A549 (cell line): ENCODE results near the gene GRIP2. TPM values are rescaled to one million over a fixed set of nuclear protein-coding genes. Genes with fewer than 3 reads are reported as not detected.

Source experiments
- ATAC-seq, 2 experiments: fragments of 200-7000 bp in 1 of 2; fragments of >200 bp in 1 of 2; cut with Nextera tagmentation in 1 of 2; cut with Tn5 transposase in 1 of 2; 3 replicates each; pipeline versions ENCODE4 v1.8.0 to v1.9.1; 2018 to 2020; ENCODE audit warnings: mild to moderate bottlenecking in 1 of 2, moderate library complexity in 1 of 2
- CTCF ChIA-PET: fragments of 300-600 bp; sonication (Branson Sonifier 250); formaldehyde crosslinking; extraction: SDS; loops from one replicate; lab custom pipeline; 2021; ENCODE audit warnings: antibody characterized with exemption, inconsistent platforms; lab: Yijun Ruan, JAX
- POLR2A ChIA-PET: fragments of 350-600 bp; formaldehyde crosslinking; extraction: SDS; loops from one replicate; lab custom pipeline; 2021; ENCODE audit warnings: antibody characterized with exemption, inconsistent platforms; lab: Yijun Ruan, JAX
- DNase-seq, 2 experiments: peaks; one replicate each; pipeline versions ENCODE4 v3.0.0 to v3.0.0-alpha.2; 2011 to 2016; ENCODE audit warnings: low read depth in 1 of 2, low spot score in 1 of 2
- FAIRE-seq: peaks from 2 replicates; lab custom pipeline; 2011; peaks lifted over from hg19 to GRCh38; lab: Jason Lieb, UNC
- H3K27ac ChIP-seq, 2 experiments: fragments of >200 bp; sonication (Bioruptor Twin); formaldehyde crosslinking; 3 replicates each; pipeline ENCODE4 v1.5.1; 2016 to 2017
- H3K4me1 ChIP-seq: fragments of >200 bp; sonication (Bioruptor Twin); formaldehyde crosslinking; 3 replicates; pipeline ENCODE4 v1.6.1; 2016
- H3K4me2 ChIP-seq: fragments of >200 bp; sonication (Bioruptor Twin); formaldehyde crosslinking; 3 replicates; pipeline ENCODE4 v1.6.1; 2016
- H3K4me3 ChIP-seq: fragments of >200 bp; sonication (Bioruptor Twin); formaldehyde crosslinking; 3 replicates; pipeline ENCODE4 v1.5.1; 2016
- H3K9me3 ChIP-seq: fragments of >200 bp; sonication (Bioruptor Twin); formaldehyde crosslinking; 3 replicates; pipeline ENCODE4 v1.6.1; 2016
- BHLHE40 ChIP-seq: IDR thresholded peaks from 2 replicates; pipeline ENCODE4 v1.6.1; 2012; ENCODE audit warnings: low read depth, low read length, inconsistent platforms
- CEBPB ChIP-seq, 2 experiments: fragments of >200 bp in 1 of 2; sonication (Bioruptor Twin) in 1 of 2; formaldehyde crosslinking in 1 of 2; IDR thresholded peaks; 2 replicates each; pipeline ENCODE4 v1.6.1; 2012 to 2016
- CHD2 ChIP-seq: fragments of 150-350 bp; IDR thresholded peaks from 2 replicates; pipeline ENCODE4 v1.6.1; 2014; ENCODE audit warnings: low read length; ENCODE audit not compliant: partially characterized antibody
- CHD4 ChIP-seq: fragments of 200-600 bp; sonication (generic); IDR thresholded peaks from 2 replicates; pipeline ENCODE4 v1.6.1; 2016; ENCODE audit warnings: antibody characterized with exemption, mild to moderate bottlenecking, borderline replicate concordance
- FOXS1 ChIP-seq: fragments of 250-450 bp; sonication (Bioruptor Pico); IDR thresholded peaks from 2 replicates; pipeline ENCODE4 v1.5.0; 2020; ENCODE audit warnings: mild to moderate bottlenecking, moderate library complexity
- HDAC2 ChIP-seq: fragments of 200-600 bp; sonication (generic); IDR thresholded peaks from 2 replicates; pipeline ENCODE4 v1.6.1; 2016
- HOXA7 ChIP-seq: fragments of 250-450 bp; sonication (Bioruptor Pico); IDR thresholded peaks from 2 replicates; pipeline ENCODE4 v1.5.0; 2020; ENCODE audit warnings: mild to moderate bottlenecking, moderate library complexity
- KDM1A ChIP-seq: fragments of 200-600 bp; sonication (generic); IDR thresholded peaks from 2 replicates; pipeline ENCODE4 v1.6.1; 2016; ENCODE audit warnings: low read depth, mild to moderate bottlenecking
- KDM5A ChIP-seq: fragments of 200-600 bp; sonication (generic); IDR thresholded peaks from 2 replicates; pipeline ENCODE4 v1.6.1; 2016; ENCODE audit warnings: antibody characterized with exemption, mild to moderate bottlenecking
- PHF8 ChIP-seq: fragments of 200-600 bp; sonication (generic); IDR thresholded peaks from 2 replicates; pipeline ENCODE4 v1.6.1; 2016; ENCODE audit warnings: low read depth, mild to moderate bottlenecking, antibody characterized with exemption, moderate library complexity, borderline replicate concordance
- RAD21 ChIP-seq, 2 experiments: fragments of >200 bp in 1 of 2; sonication (Bioruptor Twin) in 1 of 2; formaldehyde crosslinking in 1 of 2; IDR thresholded peaks in 1 of 2; conservative IDR thresholded peaks in 1 of 2; 2 replicates in 1 of 2; 3 replicates in 1 of 2; pipeline ENCODE4 v1.6.1; 2012 to 2018; ENCODE audit warnings: inconsistent platforms in 1 of 2
- RARB ChIP-seq: fragments of 250-450 bp; sonication (Bioruptor Pico); IDR thresholded peaks from 2 replicates; pipeline ENCODE4 v1.8.0; 2021; ENCODE audit warnings: mild to moderate bottlenecking, moderate library complexity
- RNF2 ChIP-seq: fragments of 200-600 bp; sonication (generic); IDR thresholded peaks from 2 replicates; pipeline ENCODE4 v1.6.1; 2016; ENCODE audit warnings: low read depth, mild to moderate bottlenecking, antibody characterized with exemption, moderate library complexity, borderline replicate concordance
- SMC3 ChIP-seq: fragments of >200 bp; sonication (Bioruptor Twin); formaldehyde crosslinking; IDR thresholded peaks from 3 replicates; pipeline ENCODE4 v1.6.1; 2018; ENCODE audit warnings: inconsistent platforms
- USF2 ChIP-seq: fragments of 450-650 bp; IDR thresholded peaks from 2 replicates; pipeline ENCODE4 v1.6.1; 2014; ENCODE audit warnings: antibody characterized with exemption
- ZFP36 ChIP-seq: fragments of 450-650 bp; IDR thresholded peaks from 2 replicates; pipeline ENCODE4 v1.6.1; 2014; ENCODE audit warnings: borderline replicate concordance; ENCODE audit not compliant: partially characterized antibody
- ZSCAN20 ChIP-seq: fragments of 250-450 bp; sonication (Bioruptor Pico); IDR thresholded peaks from 2 replicates; pipeline ENCODE4 v1.8.0; 2022; ENCODE audit warnings: mild to moderate bottlenecking, moderate library complexity
- WGBS: methylation state at CpG from one replicate; pipeline ENCODE4 v1.1.6; 2017; ENCODE audit errors: missing lambda C conversion rate; 5-methylcytosine and 5-hydroxymethylcytosine counted together
- polyA plus RNA-seq, 4 experiments: library from polyadenylated mRNA; depleted of rRNA in 3 of 4; stranded (reverse); fragments of >200 nt; fragmentation: RNase III in 1 of 4; extraction: RNeasy Plus Mini Kit Qiagen cat#74134 plus additional on column Dnase treatment in 1 of 4; gene quantifications; 2 replicates in 3 of 4; 3 replicates in 1 of 4; pipeline ENCODE4 v1.2.3, GENCODE V29; 2011 to 2017
- TF ChIP-seq, protein P1 (sequence below): fragments of >200 bp; sonication (Bioruptor Twin); formaldehyde crosslinking; IDR thresholded peaks from 3 replicates; pipeline ENCODE4 v1.5.1; 2016

GRIP2 gene
- polyA plus RNA-seq, 2 of the 4 experiments (the other 2 are of a cell fraction) = 0.56 to 1.6 TPM

- ATAC-seq (peak; percentile 69 to 87), DNase-seq (peak; percentile 48 to 81), FAIRE-seq (no peak)
- CTCF ChIA-PET = interaction anchor here (0.6 to 8.0 kb wide), 50 partner anchors 10 to 412 kb away, joined by 3 to 63 read pairs (median 4); partner anchors contain the start of gene CCDC174
- peak overlapping the region; percentile 63 for H3K4me2 ChIP-seq
- WGBS = 69% methylated on average over 9 of the region's 22 CpGs
- H3K4me3 ChIP-seq = no peak overlapping the region
- H3K9me3 ChIP-seq = no peaks in the 10 kb centered on the region
- H3K4me1 ChIP-seq = no peaks in the 10 kb centered on the region
- POLR2A ChIA-PET = no interaction called here
- H3K27ac ChIP-seq = peak overlapping the region in 1 of 2 experiments; percentile 31; a peak in 1 of 6 replicates
- TF ChIP-seq, protein P1, sequence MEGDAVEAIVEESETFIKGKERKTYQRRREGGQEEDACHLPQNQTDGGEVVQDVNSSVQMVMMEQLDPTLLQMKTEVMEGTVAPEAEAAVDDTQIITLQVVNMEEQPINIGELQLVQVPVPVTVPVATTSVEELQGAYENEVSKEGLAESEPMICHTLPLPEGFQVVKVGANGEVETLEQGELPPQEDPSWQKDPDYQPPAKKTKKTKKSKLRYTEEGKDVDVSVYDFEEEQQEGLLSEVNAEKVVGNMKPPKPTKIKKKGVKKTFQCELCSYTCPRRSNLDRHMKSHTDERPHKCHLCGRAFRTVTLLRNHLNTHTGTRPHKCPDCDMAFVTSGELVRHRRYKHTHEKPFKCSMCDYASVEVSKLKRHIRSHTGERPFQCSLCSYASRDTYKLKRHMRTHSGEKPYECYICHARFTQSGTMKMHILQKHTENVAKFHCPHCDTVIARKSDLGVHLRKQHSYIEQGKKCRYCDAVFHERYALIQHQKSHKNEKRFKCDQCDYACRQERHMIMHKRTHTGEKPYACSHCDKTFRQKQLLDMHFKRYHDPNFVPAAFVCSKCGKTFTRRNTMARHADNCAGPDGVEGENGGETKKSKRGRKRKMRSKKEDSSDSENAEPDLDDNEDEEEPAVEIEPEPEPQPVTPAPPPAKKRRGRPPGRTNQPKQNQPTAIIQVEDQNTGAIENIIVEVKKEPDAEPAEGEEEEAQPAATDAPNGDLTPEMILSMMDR = peak; percentile 92
- TF ChIP-seq RAD21 (conservative IDR thresholded peaks at IDR 0.05 in 1 of 2, IDR thresholded peaks at IDR 0.05 in 1 of 2) = peak; percentile 80 to 91
- TF ChIP-seq CEBPB (IDR thresholded peaks at IDR 0.05) = no peak
- TF ChIP-seq SMC3 = peak; percentile 84
These were observed 31.0 kb downstream of the GRIP2 start for GRCh38 chr3:14508966-14509795.

- Histone ChIP-seq H3K9me3 (no peaks in the 10 kb centered on the region), H3K27ac (no peak overlapping the region), H3K4me3 (no peak overlapping the region), H3K4me2 (no peak overlapping the region), H3K4me1 (no peaks in the 10 kb centered on the region)
- WGBS = 2% methylated on average over 2 of the region's 3 CpGs
- POLR2A ChIA-PET = no interaction called here
- CTCF ChIA-PET = interaction anchor here (0.7 to 8.0 kb wide), 38 partner anchors 10 to 413 kb away, joined by 3 to 63 read pairs (median 4); partner anchors contain the start of gene CCDC174
- TF ChIP-seq KDM1A (no peak), ZSCAN20 (CRISPR knock-in tag) (no peak), ZFP36 (no peak), RARB (CRISPR knock-in tag) (no peak), BHLHE40 (no peak), CEBPB (IDR thresholded peaks at IDR 0.05) (no peak), FOXS1 (CRISPR knock-in tag) (no peak), CHD2 (no peak), PHF8 (no peak)
- ATAC-seq = no peak; a peak in 1 of 6 replicates
- FAIRE-seq = no peak
- DNase-seq = no peak
These were observed 31.7 kb downstream of the GRIP2 start for GRCh38 chr3:14508505-14508819.

GRCh38 chr3:14507757-14508504 is 32.2 kb downstream of the GRIP2 start:
- CTCF ChIA-PET = interaction anchor here (0.6 to 8.0 kb wide), 32 partner anchors 10 to 413 kb away, joined by 3 to 63 read pairs (median 6); partner anchors contain the start of gene CCDC174
- peak; percentile 87 for TF ChIP-seq KDM1A
- no peak for TF ChIP-seq SMC3
- TF ChIP-seq HDAC2 = peak; percentile 27; the same call in 1 of the 2 replicates
- no peak overlapping the region for H3K4me3 ChIP-seq
- POLR2A ChIA-PET = no interaction called here
- no peak for DNase-seq
- 49% methylated on average over 6 of the region's 6 CpGs for WGBS
- H3K27ac ChIP-seq = no peak overlapping the region
- peaks cover 2% of the 10 kb centered on the region for H3K9me3 ChIP-seq
- no peak for ATAC-seq
- FAIRE-seq = no peak
- no peak overlapping the region for H3K4me2 ChIP-seq
- H3K4me1 ChIP-seq = no peaks in the 10 kb centered on the region

- ATAC-seq = 0 out of 6 replicates have a peak, but pooled peaks of 1 of the 2 experiments have one; percentile 7
- no peak overlapping the region for H3K27ac ChIP-seq
- peak in 1 of 2 experiments; percentile 27 for DNase-seq
- H3K9me3 ChIP-seq = peaks cover 8% of the 10 kb centered on the region
- 71% methylated on average over 11 of the region's 13 CpGs for WGBS
- no peak for FAIRE-seq
- no peak overlapping the region for H3K4me2 ChIP-seq
- no peaks in the 10 kb centered on the region for H3K4me1 ChIP-seq
- H3K4me3 ChIP-seq = no peak overlapping the region
- ChIA-PET POLR2A (no interaction called here), CTCF (interaction anchor here (1.0 to 8.0 kb wide), 9 partner anchors 9 to 414 kb away, joined by 3 to 63 read pairs (median 28); partner anchors contain the start of gene CCDC174)
- TF ChIP-seq RNF2 (no peak), SMC3 (no peak), HOXA7 (CRISPR knock-in tag) (no peak), CHD4 (no peak), USF2 (no peak), KDM5A (no peak)
- TF ChIP-seq, protein P1 = no peak
These were observed 32.8 kb downstream of the GRIP2 start for GRCh38 chr3:14507305-14507741.
